Fibroblast of skin of right biceps (primary cell): Measurements from ENCODE around the gene MAMLD1.

Source experiments
- DNase-seq: peaks from one replicate; pipeline ENCODE4 v3.0.0-alpha.2; 2013

MAMLD1 gene

GRCh38 chrX:150464001-150464400 is 100.9 kb downstream of the MAMLD1 start:
- DNase-seq: no peak

- no peak for DNase-seq
Measured at GRCh38 chrX:150465326-150465725, 102.2 kb downstream of the MAMLD1 start.

GRCh38 chrX:150465881-150466775 is 103.0 kb downstream of the MAMLD1 start:
- DNase-seq: no peak

GRCh38 chrX:150472306-150472705 is 109.2 kb downstream of the MAMLD1 start:
- DNase-seq: no peak

GRCh38 chrX:150473371-150473770 is 110.3 kb downstream of the MAMLD1 start:
- DNase-seq: no peak

- no peak for DNase-seq
Measured at GRCh38 chrX:150475461-150475860, 112.3 kb downstream of the MAMLD1 start.

GRCh38 chrX:150476164-150476699 is 113.1 kb downstream of the MAMLD1 start:
- peak; percentile 53 for DNase-seq

GRCh38 chrX:150477371-150477770 is 114.3 kb downstream of the MAMLD1 start:
- no peak for DNase-seq

GRCh38 chrX:150478496-150479492 is 115.7 kb downstream of the MAMLD1 start:
- DNase-seq: no peak

GRCh38 chrX:150482537-150483206 is 119.6 kb downstream of the MAMLD1 start:
- peak; percentile 74 for DNase-seq

- DNase-seq: no peak
Measured at GRCh38 chrX:150483356-150483985, 120.4 kb downstream of the MAMLD1 start.

GRCh38 chrX:150486011-150486410 is 122.9 kb downstream of the MAMLD1 start:
- DNase-seq: peak; percentile 40

GRCh38 chrX:150487369-150488094 is 124.4 kb downstream of the MAMLD1 start:
- DNase-seq: no peak

- DNase-seq: no peak
Measured at GRCh38 chrX:150489359-150490015, 126.4 kb downstream of the MAMLD1 start.

GRCh38 chrX:150495496-150495895 is 132.4 kb downstream of the MAMLD1 start:
- DNase-seq: no peak

- no peak for DNase-seq
Measured at GRCh38 chrX:150499240-150499639, 136.1 kb downstream of the MAMLD1 start.

GRCh38 chrX:150502091-150502490 is 139.0 kb downstream of the MAMLD1 start:
- DNase-seq: no peak

- no peak for DNase-seq
Measured at GRCh38 chrX:150502979-150503897, 140.1 kb downstream of the MAMLD1 start.

GRCh38 chrX:150503898-150504219 is 140.7 kb downstream of the MAMLD1 start:
- DNase-seq: no peak
